Mucosa of descending colon (tissue), 3 donors: ENCODE data around the gene BTBD2. TPM values are rescaled to one million over a fixed set of nuclear protein-coding genes. Genes with fewer than 3 reads are reported as not detected.

ENCODE experiments used
- ATAC-seq: fragments of 200-7000 bp; cut with Tn5 transposase; one replicate; pipeline ENCODE4 v1.9.1; 2020; ENCODE audit warnings: mild to moderate bottlenecking, moderate library complexity
- DNase-seq, 3 donors: peaks; one replicate each; pipeline ENCODE4 v3.0.0-alpha.2; 2020
- H3K36me3 ChIP-seq: fragments of 200-600 bp; one replicate; pipeline ENCODE4 v1.8.0; 2021; ENCODE audit warnings: low read depth, mild to moderate bottlenecking
- H3K4me1 ChIP-seq: fragments of 200-600 bp; one replicate; pipeline ENCODE4 v1.8.0; 2021; ENCODE audit warnings: low read depth, mild to moderate bottlenecking
- H3K4me3 ChIP-seq: fragments of 200-600 bp; one replicate; pipeline ENCODE4 v1.8.0; 2021; ENCODE audit warnings: mild to moderate bottlenecking
- H3K9me3 ChIP-seq: fragments of 200-600 bp; one replicate; pipeline ENCODE4 v1.8.0; 2021; ENCODE audit warnings: mild to moderate bottlenecking
- CTCF ChIP-seq: fragments of 200-600 bp; IDR thresholded peaks from one replicate; pipeline ENCODE4 v1.8.0; 2022; ENCODE audit warnings: antibody characterized with exemption, mild to moderate bottlenecking
- intact Hi-C, 2 donors: fragments of 100-400 bp; cut with DNase I in 1 of 2; cut with micrococcal nuclease in 1 of 2; formaldehyde crosslinking; loops; one replicate each; pipeline versions ENCODE4 v1.11.0 to v1.11.1; 2022; cut with DNase I, micrococcal nuclease
- total RNA-seq, 3 donors: library from RNA; stranded (reverse); fragmentation: NEBNext Ultra II Directional in 2 of 3; extraction: Animal tissue kit (Norgen Biotek cat#: 25700) in 2 of 3; gene quantifications; one replicate each; pipeline versions ENCODE4 v1.2.1 to v1.2.4, GENCODE V29; 2021 to 2023
- donor health status: DM: no; HTN: no; CAD: no; lungs with moderate emphysema.
- donor health status: DM: no; HTN: no; CAD: no.
- donor health status: DM: no; HTN: yes; CAD: no.

The BTBD2 gene
- total RNA-seq, 3 donors from 2014 or later, result 66.0 to 82.3 (median 71.5) TPM

GRCh38 chr19:1943661-1944087 is 71.8 kb downstream of the BTBD2 start:
- H3K36me3 ChIP-seq, result no peaks in the 10 kb centered on the region
- no peaks in the 10 kb centered on the region for H3K9me3 ChIP-seq
- intact Hi-C loops, result no loop called here
- DNase-seq, result peak in 1 of 3 donors; percentile 66
- H3K4me1 ChIP-seq, result peaks cover 33% of the 10 kb centered on the region
- H3K4me3 ChIP-seq, result no peak overlapping the region
- ATAC-seq, result no peak
- TF ChIP-seq CTCF, result no peak

GRCh38 chr19:1942934-1943555 is 72.5 kb downstream of the BTBD2 start:
- TF ChIP-seq CTCF, result no peak
- no peak overlapping the region for H3K4me3 ChIP-seq
- no peaks in the 10 kb centered on the region for H3K36me3 ChIP-seq
- intact Hi-C loops, result no loop called here
- peak in 1 of 3 donors; percentile 72 for DNase-seq
- ATAC-seq, result no peak
- H3K9me3 ChIP-seq, result no peaks in the 10 kb centered on the region
- peaks cover 33% of the 10 kb centered on the region for H3K4me1 ChIP-seq

GRCh38 chr19:1942078-1942933 is 73.2 kb downstream of the BTBD2 start:
- ATAC-seq (peak; percentile 62), DNase-seq (peak; percentile 82 to 90 (median 86))
- TF ChIP-seq CTCF, result no peak
- no peaks in the 10 kb centered on the region for H3K36me3 ChIP-seq
- H3K4me1 ChIP-seq, result peaks cover 33% of the 10 kb centered on the region
- intact Hi-C loops, result no loop called here
- peak overlapping the region; percentile 59 for H3K4me3 ChIP-seq
- no peaks in the 10 kb centered on the region for H3K9me3 ChIP-seq

GRCh38 chr19:1941146-1942077 is 74.1 kb downstream of the BTBD2 start, which contains the start of gene CSNK1G2:
TSS of gene CSNK1G2 (plus strand) at chr19:1941172. CDS start at chr19:1969773, 28,601 bp downstream.
- Histone ChIP-seq H3K36me3 (no peaks in the 10 kb centered on the region), H3K4me3 (peak within 1 kb of the TSS; percentile 59), H3K9me3 (no peaks in the 10 kb centered on the region), H3K4me1 (peaks cover 33% of the 10 kb centered on the region)
- DNase-seq (peak; percentile 30 to 80 (median 67)), ATAC-seq (peak; percentile 0)
- intact Hi-C loops, result no loop called here
- no peak for TF ChIP-seq CTCF

GRCh38 chr19:1938071-1938470 is 77.4 kb downstream of the BTBD2 start:
- Histone ChIP-seq H3K36me3 (no peaks in the 10 kb centered on the region), H3K4me3 (no peak overlapping the region), H3K4me1 (peaks cover 15% of the 10 kb centered on the region), H3K9me3 (no peaks in the 10 kb centered on the region)
- no peak for TF ChIP-seq CTCF
- ATAC-seq (no peak), DNase-seq (no peak)
- intact Hi-C loops, result no loop called here
